Left lung (tissue), 10 donors: ENCODE data around the gene CACNA1I. TPM values are rescaled to one million over a fixed set of nuclear protein-coding genes. Genes with fewer than 3 reads are reported as not detected.

ENCODE experiments used
- ATAC-seq: fragments of 200-7000 bp; cut with Tn5 transposase; one replicate; pipeline ENCODE4 v1.9.1; 2020; ENCODE audit warnings: moderate library complexity
- DNase-seq, 4 donors: peaks; one replicate each; pipeline ENCODE4 v3.0.0-alpha.2; 2013 to 2020
- H3K27ac ChIP-seq, 2 donors: fragments of 200-600 bp; sonication (generic) in 1 of 2; one replicate each; pipeline versions ENCODE4 v1.5.0 to v1.8.0; 2020 to 2021
- H3K27me3 ChIP-seq, 2 donors: fragments of 200-600 bp; sonication (generic) in 1 of 2; one replicate each; pipeline versions ENCODE4 v1.5.0 to v1.8.0; 2020 to 2021
- H3K36me3 ChIP-seq, 2 donors: fragments of 200-600 bp; sonication (generic) in 1 of 2; one replicate each; pipeline versions ENCODE4 v1.5.0 to v1.8.0; 2020 to 2021
- H3K4me1 ChIP-seq, 2 donors: fragments of 200-600 bp; one replicate each; pipeline ENCODE4 v1.8.0; 2021
- H3K4me3 ChIP-seq, 2 donors: fragments of 200-600 bp; sonication (generic) in 1 of 2; one replicate each; pipeline versions ENCODE4 v1.5.0 to v1.8.0; 2020 to 2021; ENCODE audit warnings: mild to moderate bottlenecking in 1 of 2
- H3K9me3 ChIP-seq, 2 donors: fragments of 200-600 bp; sonication (generic) in 1 of 2; one replicate each; pipeline versions ENCODE4 v1.5.0 to v1.8.0; 2020 to 2021
- CTCF ChIP-seq, 2 donors: fragments of 200-600 bp; sonication (generic) in 1 of 2; IDR thresholded peaks; one replicate each; pipeline versions ENCODE4 v1.5.0 to v1.8.0; 2021; ENCODE audit warnings: antibody characterized with exemption in 2 of 2
- intact Hi-C, 2 donors: fragments of 100-400 bp; cut with DNase I; formaldehyde crosslinking; loops; one replicate each; pipeline versions ENCODE4 v1.11.2 to v1.14.2; 2022
- polyA plus RNA-seq, 6 donors: library from polyadenylated mRNA; unstranded; fragments of 120-200 nt; gene quantifications; one replicate each; pipeline ENCODE4 v1.2.1, GENCODE V29; 2013; ENCODE audit not compliant: insufficient read length in 6 of 6
- total RNA-seq, 2 donors: library from RNA; stranded (reverse); fragmentation: NEBNext Ultra II Directional; extraction: Animal tissue kit (Norgen Biotek cat#: 25700); gene quantifications; one replicate each; pipeline ENCODE4 v1.2.1, GENCODE V29; 2021
- donor health status: DM: no; HTN: yes; CAD: no.
- donor health status: DM: no; HTN: no; CAD: no.

The CACNA1I gene
- total and polyA plus RNA-seq, 8 donors, result 0.03 to 0.35 (median 0.09) TPM

GRCh38 chr22:39725351-39726035 is 154.9 kb downstream of the CACNA1I start:
- ATAC-seq (no peak), DNase-seq (no peak)
- Histone ChIP-seq H3K27ac (no peak overlapping the region), H3K36me3 (no peaks in the 10 kb centered on the region), H3K9me3 (no peaks in the 10 kb centered on the region), H3K4me1 (no peaks in the 10 kb centered on the region), H3K27me3 (peaks cover 0 to 79% of the 10 kb centered on the region in 2 donors), H3K4me3 (no peak overlapping the region)
- TF ChIP-seq CTCF (IDR thresholded peaks at IDR 0.05), result no peak
- intact Hi-C loops, result no loop called here

GRCh38 chr22:39727541-39727940 is 157.0 kb downstream of the CACNA1I start:
- H3K36me3 ChIP-seq, result no peaks in the 10 kb centered on the region
- no peaks in the 10 kb centered on the region for H3K9me3 ChIP-seq
- H3K27me3 ChIP-seq, result peaks cover 0 to 76% of the 10 kb centered on the region in 2 donors
- no peak overlapping the region for H3K4me3 ChIP-seq
- DNase-seq (peak in 1 of 4 donors; percentile 42), ATAC-seq (no peak)
- H3K27ac ChIP-seq, result no peak overlapping the region
- no peak for TF ChIP-seq CTCF (IDR thresholded peaks at IDR 0.05)
- intact Hi-C loops, result no loop called here
- H3K4me1 ChIP-seq, result no peaks in the 10 kb centered on the region

GRCh38 chr22:39728236-39728860 is 157.8 kb downstream of the CACNA1I start:
- peaks cover 0 to 84% of the 10 kb centered on the region in 2 donors for H3K27me3 ChIP-seq
- no peak for ATAC-seq
- H3K9me3 ChIP-seq, result no peaks in the 10 kb centered on the region
- H3K4me3 ChIP-seq, result no peak overlapping the region
- no peaks in the 10 kb centered on the region for H3K36me3 ChIP-seq
- intact Hi-C loops, result no loop called here
- DNase-seq, result peak in 1 of 4 donors; percentile 37
- TF ChIP-seq CTCF (IDR thresholded peaks at IDR 0.05), result no peak
- H3K27ac ChIP-seq, result no peak overlapping the region
- no peaks in the 10 kb centered on the region for H3K4me1 ChIP-seq

GRCh38 chr22:39729141-39729934 is 158.8 kb downstream of the CACNA1I start:
- TF ChIP-seq CTCF (IDR thresholded peaks at IDR 0.05), result no peak
- Histone ChIP-seq H3K27ac (no peak overlapping the region), H3K27me3 (peaks cover 0 to 80% of the 10 kb centered on the region in 2 donors), H3K4me3 (no peak overlapping the region), H3K4me1 (no peaks in the 10 kb centered on the region), H3K36me3 (no peaks in the 10 kb centered on the region), H3K9me3 (no peaks in the 10 kb centered on the region)
- ATAC-seq (no peak), DNase-seq (peak in 1 of 4 donors; percentile 36)
- intact Hi-C loops, result no loop called here

- no peak for TF ChIP-seq CTCF (IDR thresholded peaks at IDR 0.05)
- DNase-seq, result no peak
- intact Hi-C loops, result no loop called here
- Histone ChIP-seq H3K9me3 (no peaks in the 10 kb centered on the region), H3K27me3 (peaks cover 0 to 77% of the 10 kb centered on the region in 2 donors), H3K27ac (no peak overlapping the region), H3K4me1 (no peaks in the 10 kb centered on the region), H3K36me3 (no peaks in the 10 kb centered on the region), H3K4me3 (no peak overlapping the region)
- ATAC-seq, result no peak
Observed at GRCh38 chr22:39731481-39731880, 160.9 kb downstream of the CACNA1I start.
